Lower leg skin (tissue), 4 donors: ENCODE measurements around the gene RAPGEF2. TPM values are rescaled to one million over a fixed set of nuclear protein-coding genes. Genes with fewer than 3 reads are reported as not detected.

Source experiments
- DNase-seq, 2 donors: peaks; one replicate each; pipeline ENCODE4 v3.0.0-alpha.2; 2019; ENCODE audit warnings: low spot score in 2 of 2
- H3K4me3 ChIP-seq: fragments of 200-600 bp; sonication (generic); 2 replicates; pipeline ENCODE4 v1.5.1; 2017; ENCODE audit warnings: mild to moderate bottlenecking, low read depth; ENCODE audit not compliant: poor library complexity, severe bottlenecking
- CTCF ChIP-seq, 3 donors: fragments of 450-650 bp; IDR thresholded peaks; one replicate each; pipeline ENCODE4 v1.5.1; 2016; ENCODE audit warnings: antibody characterized with exemption in 3 of 3, mild to moderate bottlenecking in 3 of 3, moderate library complexity in 2 of 3
- POLR2A ChIP-seq, 2 donors: fragments of 450-650 bp; IDR thresholded peaks; one replicate each; pipeline ENCODE4 v1.6.1; 2016 to 2017; ENCODE audit warnings: antibody characterized with exemption in 2 of 2, mild to moderate bottlenecking in 1 of 2, moderate library complexity in 1 of 2
- WGBS, 2 donors: methylation state at CpG; one replicate each; pipeline ENCODE4 v1.1.5; 2018; 5-methylcytosine and 5-hydroxymethylcytosine counted together
- intact Hi-C: fragments of 100-400 bp; cut with DNase I; formaldehyde crosslinking; loops from one replicate; pipeline ENCODE4 v1.15.0; 2023; ENCODE audit warnings: low total_unique reads
- total RNA-seq, 4 donors: library from RNA; depleted of rRNA; stranded (reverse); fragments of >200 nt; gene quantifications; one replicate each; pipeline ENCODE4 v1.1.0, GENCODE V29; 2016

RAPGEF2 gene
- total RNA-seq, 4 donors from 2014 or later: 38.3 to 51.7 (median 40.4) TPM

- no peak for TF ChIP-seq CTCF (IDR thresholded peaks at IDR 0.05)
- no peak for TF ChIP-seq POLR2A (IDR thresholded peaks at IDR 0.05)
- H3K4me3 ChIP-seq: no peak overlapping the region
- 74 to 75% methylated on average over 3 of the region's 3 CpGs for WGBS, 2 donors
- DNase-seq: no peak
- intact Hi-C loops: no loop called here
Measured at GRCh38 chr4:159143687-159144086, 40.8 kb downstream of the RAPGEF2 start.

GRCh38 chr4:159144112-159144694 is 41.3 kb downstream of the RAPGEF2 start:
- intact Hi-C loops: no loop called here
- TF ChIP-seq CTCF (IDR thresholded peaks at IDR 0.05) (no peak), POLR2A (IDR thresholded peaks at IDR 0.05) (no peak)
- WGBS, 2 donors: 74 to 83% methylated on average over 4 of the region's 4 CpGs

GRCh38 chr4:159145318-159145991 is 42.6 kb downstream of the RAPGEF2 start:
- no peak overlapping the region for H3K4me3 ChIP-seq
- no peak for DNase-seq
- WGBS, 2 donors: 76 to 81% methylated on average over 4 of the region's 4 CpGs
- intact Hi-C loops: no loop called here
- no peak for TF ChIP-seq POLR2A (IDR thresholded peaks at IDR 0.05)
- no peak for TF ChIP-seq CTCF (IDR thresholded peaks at IDR 0.05)

More at GRCh38 chr4:159144112-159144694, 41.3 kb downstream of the RAPGEF2 start:
- no peak overlapping the region for H3K4me3 ChIP-seq
- DNase-seq: no peak

GRCh38 chr4:159145992-159146330 is 43.1 kb downstream of the RAPGEF2 start:
- TF ChIP-seq CTCF (IDR thresholded peaks at IDR 0.05): no peak
- no peak for TF ChIP-seq POLR2A (IDR thresholded peaks at IDR 0.05)
- 90 to 100% methylated on average over 1 of the region's 1 CpG for WGBS, 2 donors
- no peak for DNase-seq
- no peak overlapping the region for H3K4me3 ChIP-seq
- intact Hi-C loops: no loop called here

- intact Hi-C loops: no loop called here
- TF ChIP-seq POLR2A (IDR thresholded peaks at IDR 0.05) (no peak), CTCF (IDR thresholded peaks at IDR 0.05) (no peak)
- no peak for DNase-seq
- H3K4me3 ChIP-seq: no peak overlapping the region
Measured at GRCh38 chr4:159146488-159146887, 43.6 kb downstream of the RAPGEF2 start.

GRCh38 chr4:159148441-159148840 is 45.6 kb downstream of the RAPGEF2 start:
- 71 to 94% methylated on average over 2 of the region's 2 CpGs for WGBS, 2 donors
- no peak for DNase-seq
- intact Hi-C loops: no loop called here
- TF ChIP-seq POLR2A (IDR thresholded peaks at IDR 0.05) (no peak), CTCF (IDR thresholded peaks at IDR 0.05) (no peak)
- no peak overlapping the region for H3K4me3 ChIP-seq
